ENCODE results near the gene ERMN. TPM values are rescaled to one million over a fixed set of nuclear protein-coding genes. Genes with fewer than 3 reads are reported as not detected.

The ERMN gene
- polyA plus RNA-seq, 1 donor (not counting 4 experiments of a cell fraction or from before 2014, with no cell fraction given), result not detected

DNA sequence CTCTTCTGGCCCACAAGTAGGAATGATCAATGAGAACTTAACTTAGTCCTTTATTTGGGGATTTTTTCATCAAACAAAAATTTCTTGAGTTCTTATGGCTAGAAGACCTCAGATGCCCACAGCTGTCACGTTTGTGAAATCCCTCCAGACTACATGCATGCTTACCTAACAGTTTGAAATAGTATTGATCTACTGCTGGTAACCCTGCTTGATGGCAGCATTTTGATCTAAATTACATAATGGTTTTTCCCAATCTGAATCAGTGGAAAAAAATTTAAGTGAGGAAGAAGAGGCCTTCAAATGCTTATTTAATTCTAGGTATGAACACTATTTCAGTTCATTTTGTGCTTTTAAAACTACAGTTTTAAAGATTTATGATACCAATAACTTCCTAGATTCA, 13.9 kb downstream of the ERMN start:
- dilution Hi-C loops (cut with MboI; ENCODE audit: extremely low pct_ligation_motif_present, low sequenced_read_pairs), result no loop called here
- no peaks in the 10 kb centered on the region for H3K79me2 ChIP-seq (ENCODE audit: control insufficient read depth, insufficient read depth, low read length)
- no peaks in the 10 kb centered on the region for H4K20me1 ChIP-seq (ENCODE audit: control insufficient read depth, extremely low read depth, insufficient read depth, low read length)
- no peaks in the 10 kb centered on the region for H3K27me3 ChIP-seq (ENCODE audit: control insufficient read depth, extremely low read depth, insufficient read depth, low read length)
- no peak overlapping the region for H3K4me3 ChIP-seq (ENCODE audit: control insufficient read depth in 2 of 3, extremely low read depth in 1 of 3, insufficient read depth in 2 of 3, low read depth in 1 of 3, low read length in 3 of 3)
- H3K4me2 ChIP-seq (ENCODE audit: control insufficient read depth, extremely low read depth, insufficient read depth, low read depth, low read length), result no peak overlapping the region
- TF ChIP-seq, protein P1, sequence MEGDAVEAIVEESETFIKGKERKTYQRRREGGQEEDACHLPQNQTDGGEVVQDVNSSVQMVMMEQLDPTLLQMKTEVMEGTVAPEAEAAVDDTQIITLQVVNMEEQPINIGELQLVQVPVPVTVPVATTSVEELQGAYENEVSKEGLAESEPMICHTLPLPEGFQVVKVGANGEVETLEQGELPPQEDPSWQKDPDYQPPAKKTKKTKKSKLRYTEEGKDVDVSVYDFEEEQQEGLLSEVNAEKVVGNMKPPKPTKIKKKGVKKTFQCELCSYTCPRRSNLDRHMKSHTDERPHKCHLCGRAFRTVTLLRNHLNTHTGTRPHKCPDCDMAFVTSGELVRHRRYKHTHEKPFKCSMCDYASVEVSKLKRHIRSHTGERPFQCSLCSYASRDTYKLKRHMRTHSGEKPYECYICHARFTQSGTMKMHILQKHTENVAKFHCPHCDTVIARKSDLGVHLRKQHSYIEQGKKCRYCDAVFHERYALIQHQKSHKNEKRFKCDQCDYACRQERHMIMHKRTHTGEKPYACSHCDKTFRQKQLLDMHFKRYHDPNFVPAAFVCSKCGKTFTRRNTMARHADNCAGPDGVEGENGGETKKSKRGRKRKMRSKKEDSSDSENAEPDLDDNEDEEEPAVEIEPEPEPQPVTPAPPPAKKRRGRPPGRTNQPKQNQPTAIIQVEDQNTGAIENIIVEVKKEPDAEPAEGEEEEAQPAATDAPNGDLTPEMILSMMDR (optimal IDR thresholded peaks at IDR 0.05 in 1 of 3, IDR thresholded peaks at IDR 0.05 in 1 of 3, conservative IDR thresholded peaks at IDR 0.05 in 1 of 3; ENCODE audit: extremely low read depth in 1 of 3, insufficient read depth in 2 of 3, low read length in 3 of 3), result no peak
- no peak for TF ChIP-seq EZH2 (IDR thresholded peaks at IDR 0.05; ENCODE audit: low read length)
- no peak for FAIRE-seq
- no peaks in the 10 kb centered on the region for H3K9me1 ChIP-seq (ENCODE audit: control insufficient read depth, extremely low read depth, insufficient read depth, low read length)
- DNase-seq (ENCODE audit: low read depth, low spot score), result no peak
- no peak overlapping the region for H3K9ac ChIP-seq (ENCODE audit: control insufficient read depth, extremely low read depth, insufficient read depth, low read length)
- H3K36me3 ChIP-seq (ENCODE audit: control insufficient read depth in 2 of 2, extremely low read depth in 1 of 2, insufficient read depth in 2 of 2, low read length in 2 of 2), result no peaks in the 10 kb centered on the region
- no peak overlapping the region for H3K27ac ChIP-seq (ENCODE audit: control insufficient read depth, insufficient read depth, low read length)
- H3K4me1 ChIP-seq (ENCODE audit: control insufficient read depth, extremely low read depth, insufficient read depth, low read length), result no peaks in the 10 kb centered on the region
- no peaks in the 10 kb centered on the region for H3K9me3 ChIP-seq (ENCODE audit: control insufficient read depth, low read depth, low read length)
- no peak overlapping the region for H2AFZ ChIP-seq (ENCODE audit: control insufficient read depth, low read length)

DNA sequence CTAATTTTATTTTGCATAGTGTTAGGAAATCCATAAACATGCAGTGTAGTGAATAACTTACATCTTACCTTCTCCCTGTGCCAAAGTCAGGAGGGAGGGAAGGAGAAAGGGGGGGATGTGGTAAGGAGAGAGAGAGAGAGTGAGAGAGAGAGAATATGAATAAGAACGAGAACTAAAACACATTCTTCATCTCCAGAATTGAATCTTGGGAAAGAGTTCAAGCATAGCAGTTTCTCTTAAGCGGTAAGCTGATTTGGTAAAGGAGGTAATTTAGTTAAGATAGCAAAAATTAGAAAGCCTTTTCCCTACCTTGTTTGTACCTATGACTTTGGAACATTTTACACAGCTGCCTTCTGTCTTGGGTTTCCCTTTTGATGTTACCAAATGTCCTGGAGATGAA, 15.7 kb downstream of the ERMN start:
- H3K9ac ChIP-seq (ENCODE audit: control insufficient read depth, extremely low read depth, insufficient read depth, low read length), result no peak overlapping the region
- H4K20me1 ChIP-seq (ENCODE audit: control insufficient read depth, extremely low read depth, insufficient read depth, low read length), result no peaks in the 10 kb centered on the region
- no peak overlapping the region for H3K4me2 ChIP-seq (ENCODE audit: control insufficient read depth, extremely low read depth, insufficient read depth, low read depth, low read length)
- no peak for TF ChIP-seq EZH2 (IDR thresholded peaks at IDR 0.05; ENCODE audit: low read length)
- TF ChIP-seq, protein P1 (optimal IDR thresholded peaks at IDR 0.05 in 1 of 3, IDR thresholded peaks at IDR 0.05 in 1 of 3, conservative IDR thresholded peaks at IDR 0.05 in 1 of 3; ENCODE audit: extremely low read depth in 1 of 3, insufficient read depth in 2 of 3, low read length in 3 of 3), result no peak
- no peak overlapping the region for H2AFZ ChIP-seq (ENCODE audit: control insufficient read depth, low read length)
- no peaks in the 10 kb centered on the region for H3K4me1 ChIP-seq (ENCODE audit: control insufficient read depth, extremely low read depth, insufficient read depth, low read length)
- H3K4me3 ChIP-seq (ENCODE audit: control insufficient read depth in 2 of 3, extremely low read depth in 1 of 3, insufficient read depth in 2 of 3, low read depth in 1 of 3, low read length in 3 of 3), result no peak overlapping the region
- no peak overlapping the region for H3K27ac ChIP-seq (ENCODE audit: control insufficient read depth, insufficient read depth, low read length)
- H3K9me1 ChIP-seq (ENCODE audit: control insufficient read depth, extremely low read depth, insufficient read depth, low read length), result no peaks in the 10 kb centered on the region
- no peaks in the 10 kb centered on the region for H3K79me2 ChIP-seq (ENCODE audit: control insufficient read depth, insufficient read depth, low read length)
- H3K36me3 ChIP-seq (ENCODE audit: control insufficient read depth in 2 of 2, extremely low read depth in 1 of 2, insufficient read depth in 2 of 2, low read length in 2 of 2), result no peaks in the 10 kb centered on the region
- FAIRE-seq (no peak), DNase-seq (ENCODE audit: low read depth, low spot score) (no peak)
- dilution Hi-C loops (cut with MboI; ENCODE audit: extremely low pct_ligation_motif_present, low sequenced_read_pairs), result no loop called here
- H3K27me3 ChIP-seq (ENCODE audit: control insufficient read depth, extremely low read depth, insufficient read depth, low read length), result no peaks in the 10 kb centered on the region
- no peaks in the 10 kb centered on the region for H3K9me3 ChIP-seq (ENCODE audit: control insufficient read depth, low read depth, low read length)

Measured in keratinocyte (primary cell).